Kidney glomerular epithelial cell (primary cell): ENCODE data around the gene PTCH2.
"Not testable (repeated sequence)": the region's sequence is repeated elsewhere in the genome, so short reads cannot be mapped to it uniquely, and the experiment has no call there.

ENCODE experiments used
- DNase-seq: peaks from one replicate; lab custom pipeline; 2025; lab: John Stamatoyannopoulos, UW

Gene PTCH2

GRCh38 chr1:44819196-44819607, 23.9 kb downstream of the PTCH2 start:
- peak; percentile 65 for DNase-seq

DNA sequence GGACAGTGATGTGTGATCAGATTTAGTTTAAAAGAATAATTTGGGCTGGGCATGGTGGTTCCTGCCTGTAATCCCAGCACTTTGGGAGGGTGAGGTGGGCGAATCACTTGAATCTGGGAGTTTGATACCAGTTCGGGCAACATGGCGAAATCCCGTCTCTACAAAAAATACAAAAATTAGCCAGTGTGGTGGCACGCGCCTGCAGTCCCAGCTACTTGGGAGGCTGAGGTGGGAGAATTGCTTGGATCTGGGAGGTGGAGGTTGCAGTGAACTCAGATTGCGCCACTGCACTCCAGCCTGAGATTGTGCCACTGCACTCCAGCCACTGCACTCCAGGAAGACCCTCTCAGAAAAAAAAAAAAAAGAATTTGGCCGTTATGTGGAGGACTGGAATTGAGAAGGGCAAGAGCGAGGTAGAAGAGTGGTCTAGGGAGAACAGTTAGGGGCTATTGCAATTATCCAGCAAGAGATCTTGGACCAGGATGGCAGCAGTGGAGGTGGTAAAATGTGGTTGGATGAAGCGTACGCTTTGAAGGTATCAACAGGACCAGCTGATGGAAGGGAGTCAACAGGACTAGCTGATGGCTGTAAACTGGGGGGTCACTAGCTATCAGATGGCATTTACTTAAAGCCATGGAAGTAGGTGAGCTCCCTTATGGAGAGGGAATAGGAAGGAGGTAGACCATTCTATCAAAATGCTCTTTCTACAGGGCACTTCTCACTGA, 25.1 kb downstream of the PTCH2 start:
- DNase-seq = no peak

- DNase-seq = no peak
These were observed 25.7 kb downstream of the PTCH2 start for GRCh38 chr1:44817307-44817706.

DNA sequence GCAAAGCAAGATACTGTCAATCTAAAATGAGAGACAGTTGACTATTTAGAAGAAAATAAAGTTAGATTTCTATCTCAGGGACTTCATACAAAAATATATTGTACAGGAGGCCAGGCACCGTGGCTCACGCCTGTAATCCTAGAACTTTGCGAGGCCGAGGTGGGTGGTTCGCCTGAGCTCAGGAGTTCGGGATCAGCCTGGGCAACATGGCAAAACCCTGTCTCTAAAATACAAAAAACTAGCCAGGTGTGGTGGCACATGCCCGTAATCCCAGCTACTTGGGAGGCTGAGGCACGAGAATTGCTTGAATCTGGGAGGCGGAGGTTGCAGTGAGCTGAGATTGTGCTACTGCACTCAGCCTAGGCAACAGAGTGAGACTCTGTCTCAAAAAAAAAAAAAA, 27.1 kb downstream of the PTCH2 start:
- not testable (repeated sequence) for DNase-seq

DNA sequence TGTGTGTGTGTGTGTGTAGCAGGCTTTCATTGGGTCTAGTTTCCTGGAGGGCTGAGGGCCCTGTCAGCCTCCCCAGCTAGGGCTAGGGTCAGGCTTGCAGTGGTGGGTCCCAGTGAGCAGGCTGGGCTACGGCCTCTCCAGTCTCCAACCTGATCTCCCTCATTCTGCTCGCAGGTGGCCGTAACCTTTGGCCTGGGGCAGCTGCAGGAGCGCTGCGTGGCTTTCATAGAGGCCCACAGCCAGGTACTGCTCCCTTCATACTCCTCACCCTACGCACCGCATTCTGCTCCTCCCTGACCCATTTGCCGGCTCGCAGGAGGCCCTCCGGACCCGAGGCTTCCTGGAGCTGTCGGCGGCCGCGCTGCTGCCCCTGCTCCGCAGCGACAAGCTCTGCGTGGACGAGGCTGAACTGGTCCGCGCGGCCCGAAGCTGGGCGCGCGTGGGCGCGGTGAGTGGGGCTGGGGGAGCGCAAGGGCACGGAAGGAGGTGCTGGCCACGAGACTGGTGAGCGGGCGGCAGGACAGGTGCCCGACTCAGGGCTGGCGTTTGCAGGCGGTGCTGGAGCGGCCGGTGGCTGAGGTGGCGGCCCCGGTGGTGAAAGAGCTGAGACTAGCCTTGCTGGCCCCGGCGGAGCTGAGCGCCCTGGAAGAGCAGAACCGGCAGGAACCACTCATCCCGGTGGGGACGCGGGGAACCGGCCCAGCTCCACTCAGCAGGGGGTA, 30.1 kb downstream of the PTCH2 start:
- DNase-seq = no peak

DNA sequence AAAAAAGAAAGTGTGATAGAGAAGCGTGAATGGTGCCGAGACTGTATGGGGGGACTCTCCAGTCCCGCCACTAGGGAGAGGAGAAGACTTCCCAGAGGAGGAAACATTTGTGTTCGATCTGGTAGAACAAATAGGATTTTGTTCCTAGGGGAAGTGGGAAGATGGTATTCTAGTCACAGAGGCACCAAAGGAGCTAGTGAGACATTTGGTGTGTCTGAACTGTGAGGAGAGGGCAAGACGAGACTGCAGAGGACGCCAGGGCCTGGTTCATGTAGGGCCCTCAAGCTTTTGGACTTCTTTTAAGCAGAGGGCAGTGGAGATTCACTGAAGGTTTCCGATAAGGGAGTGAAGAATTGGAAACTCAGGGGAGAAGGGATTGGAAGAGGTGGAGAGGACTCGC, 31.8 kb downstream of the PTCH2 start:
- DNase-seq = no peak

DNA sequence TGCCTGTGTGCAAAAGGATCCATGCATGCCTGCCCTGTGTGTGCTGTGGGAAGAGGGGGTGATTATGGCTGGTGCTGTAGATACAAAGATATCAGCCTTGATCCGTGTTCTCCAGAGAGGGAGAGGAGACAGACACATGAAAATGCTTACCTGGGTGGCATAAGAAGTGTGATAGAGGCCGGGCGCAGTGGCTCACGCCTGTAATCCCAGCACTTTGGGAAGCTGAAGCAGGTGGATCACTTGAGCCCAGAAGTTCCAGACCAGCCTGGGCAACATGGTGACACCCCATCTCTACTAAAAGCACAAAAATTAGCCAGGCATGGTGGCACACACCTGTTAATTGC, 32.3 kb downstream of the PTCH2 start:
- not testable (repeated sequence) for DNase-seq

DNA sequence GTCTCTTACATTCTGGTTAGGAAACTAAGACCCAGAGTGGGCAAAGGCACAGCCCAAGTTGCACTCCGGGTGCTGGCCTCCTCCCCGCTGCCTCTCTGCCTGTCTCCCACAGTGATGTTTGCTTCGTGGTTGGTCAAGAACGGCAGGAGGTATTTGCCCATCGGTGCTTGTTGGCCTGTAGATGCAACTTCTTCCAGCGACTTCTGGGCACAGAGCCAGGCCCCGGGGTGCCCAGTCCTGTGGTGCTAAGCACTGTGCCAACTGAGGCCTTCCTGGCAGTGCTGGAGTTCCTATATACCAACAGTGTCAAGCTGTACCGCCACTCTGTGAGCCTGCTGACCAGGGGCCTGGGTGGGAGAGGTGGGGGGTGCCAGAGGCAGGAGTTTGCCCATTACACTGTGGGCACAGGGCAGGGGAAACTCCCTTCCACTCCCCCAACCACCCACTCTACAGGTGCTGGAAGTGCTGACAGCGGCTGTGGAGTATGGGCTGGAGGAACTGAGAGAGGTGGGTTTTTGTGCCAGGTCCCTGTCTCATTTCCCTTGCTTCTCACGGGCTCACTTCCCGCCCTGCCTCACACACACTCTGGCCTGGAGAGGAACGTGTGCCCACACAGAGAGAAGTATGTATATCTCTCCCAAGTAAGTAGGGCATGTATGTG, 32.8 kb downstream of the PTCH2 start:
- peak; percentile 19 for DNase-seq

GRCh38 chr1:44808938-44809917, 33.8 kb downstream of the PTCH2 start:
- DNase-seq = peak; percentile 29

- DNase-seq = peak; percentile 72
These were observed 34.8 kb downstream of the PTCH2 start, which contains the start of gene BTBD19 for GRCh38 chr1:44808063-44808937. BTBD19 (plus strand) TSS chr1:44808523; CDS start chr1:44808821, 298 bp downstream.

DNA sequence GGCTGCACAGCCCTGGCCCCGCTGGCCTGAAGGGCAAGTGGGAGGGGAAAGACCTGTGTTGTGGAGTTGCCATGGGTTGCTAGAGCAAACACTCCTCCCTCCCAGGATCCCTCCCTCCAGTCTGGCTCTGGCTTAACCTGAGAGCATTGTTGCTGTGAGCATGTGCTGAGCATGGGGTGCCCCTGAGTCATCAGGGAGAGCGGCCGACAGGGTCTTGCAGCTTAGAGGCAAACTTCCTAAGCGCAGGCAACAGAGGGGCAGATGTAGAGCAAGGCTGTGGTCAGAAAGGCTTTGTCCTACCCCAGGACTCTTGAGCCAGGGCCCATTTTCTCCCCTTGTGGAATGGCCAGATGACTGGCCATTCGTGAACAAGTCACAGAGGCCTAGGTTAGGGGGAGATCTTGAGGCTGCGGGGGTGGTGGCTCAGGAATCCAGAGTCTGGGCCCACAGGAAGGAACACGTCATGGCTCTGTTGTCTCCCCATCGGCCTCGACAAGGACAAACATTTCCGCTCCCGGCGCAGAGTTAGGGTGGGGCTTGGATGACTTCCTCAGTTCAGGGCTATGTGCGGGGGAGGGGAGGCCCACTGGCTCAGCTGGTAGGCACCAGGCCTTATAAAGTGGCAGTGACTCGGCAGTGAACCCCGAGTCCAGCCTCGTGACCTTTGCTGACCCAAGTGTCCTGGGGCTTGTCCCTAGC, 35.5 kb downstream of the PTCH2 start:
- DNase-seq = peak; percentile 99

GRCh38 chr1:44806704-44807363, 36.2 kb downstream of the PTCH2 start, which contains the start of gene DYNLT4:
DYNLT4 (minus strand) TSS chr1:44807351; CDS start chr1:44806668, 683 bp downstream.
- DNase-seq = no peak

- DNase-seq = no peak
These were observed 36.9 kb downstream of the PTCH2 start for GRCh38 chr1:44806025-44806703.

- no peak for DNase-seq
These were observed 37.6 kb downstream of the PTCH2 start for GRCh38 chr1:44805311-44806024.

- peak; percentile 4 for DNase-seq
These were observed 39.5 kb downstream of the PTCH2 start for GRCh38 chr1:44803312-44804095.

- DNase-seq = no peak
These were observed 40.1 kb downstream of the PTCH2 start for GRCh38 chr1:44803062-44803311.

DNA sequence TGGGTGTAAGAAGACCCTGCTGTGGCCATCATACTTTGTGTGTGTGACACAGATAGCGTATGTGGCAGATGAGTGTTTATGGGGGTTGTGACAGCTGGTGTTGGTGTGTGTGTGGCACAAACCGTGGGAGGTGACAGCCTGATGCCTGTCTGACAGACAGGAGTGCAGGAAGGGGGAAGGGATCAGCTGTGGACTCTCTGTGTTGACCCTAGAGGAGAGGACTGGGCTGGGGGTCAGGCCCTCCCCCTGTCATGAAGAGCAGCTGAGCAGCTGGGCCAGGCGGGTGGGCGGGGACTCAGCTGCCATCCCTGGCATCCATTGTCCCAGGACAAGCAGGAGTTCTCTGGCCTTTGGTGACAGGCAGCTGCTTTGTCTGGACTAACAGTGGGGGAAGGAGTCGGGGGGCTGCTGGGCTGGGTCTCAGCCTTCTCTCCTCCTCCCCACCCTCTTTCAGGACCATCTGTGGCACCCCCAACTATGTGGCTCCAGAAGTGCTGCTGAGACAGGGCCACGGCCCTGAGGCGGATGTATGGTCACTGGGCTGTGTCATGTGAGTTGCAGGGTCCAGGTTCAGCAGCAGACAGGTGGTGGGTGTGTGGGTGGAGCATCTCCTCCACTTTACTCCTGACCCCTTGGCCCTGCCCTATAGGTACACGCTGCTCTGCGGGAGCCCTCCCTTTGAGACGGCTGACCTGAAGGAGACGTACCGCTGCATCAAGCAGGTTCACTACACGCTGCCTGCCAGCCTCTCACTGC, 40.6 kb downstream of the PTCH2 start:
- DNase-seq = no peak
